ENCODE data around the gene DEGS1. TPM values are rescaled to one million over a fixed set of nuclear protein-coding genes. Genes with fewer than 3 reads are reported as not detected.

DEGS1 gene
- total and polyA plus RNA-seq, 9 donors: 35.7 to 113 (median 47.3) TPM

GRCh38 chr1:224212618-224213061 lies 29.6 kb downstream of the DEGS1 start:
- no peak overlapping the region for H3K27ac ChIP-seq

GRCh38 chr1:224213438-224214119 lies 30.5 kb downstream of the DEGS1 start:
- H3K27ac ChIP-seq: no peak overlapping the region
- intact Hi-C loops (cut with DNase I): no loop called here

More at GRCh38 chr1:224212618-224213061, 29.6 kb downstream of the DEGS1 start:
- DNase-seq: no peak
- Histone ChIP-seq H3K4me3 (no peak overlapping the region), H3K9me3 (no peaks in the 10 kb centered on the region), H3K36me3 (no peaks in the 10 kb centered on the region), H3K4me1 (ENCODE audit: insufficient read depth) (peaks cover 2% of the 10 kb centered on the region), H3K27me3 (no peaks in the 10 kb centered on the region)
- WGBS, 3 donors: 57 to 68% (median 61%) methylated on average over 13 of the region's 13 CpGs
- intact Hi-C loops (cut with DNase I): no loop called here
- TF ChIP-seq EP300 (IDR thresholded peaks at IDR 0.05): no peak
- no peak for TF ChIP-seq CTCF (IDR thresholded peaks at IDR 0.05)
- TF ChIP-seq POLR2A (IDR thresholded peaks at IDR 0.05): no peak

GRCh38 chr1:224216382-224216781 lies 33.3 kb downstream of the DEGS1 start:
- no peak overlapping the region for H3K4me3 ChIP-seq
- H3K4me1 ChIP-seq (ENCODE audit: insufficient read depth): peaks cover under 1% of the 10 kb centered on the region
- 91 to 95% (median 94%) methylated on average over 8 of the region's 8 CpGs for WGBS, 3 donors
- no peaks in the 10 kb centered on the region for H3K9me3 ChIP-seq
- intact Hi-C loops (cut with DNase I): no loop called here
- TF ChIP-seq EP300 (IDR thresholded peaks at IDR 0.05) (no peak), CTCF (IDR thresholded peaks at IDR 0.05) (no peak), POLR2A (IDR thresholded peaks at IDR 0.05) (no peak)
- H3K27ac ChIP-seq: no peak overlapping the region
- H3K36me3 ChIP-seq: no peaks in the 10 kb centered on the region
- DNase-seq: no peak
- H3K27me3 ChIP-seq: no peaks in the 10 kb centered on the region

More at GRCh38 chr1:224213438-224214119, 30.5 kb downstream of the DEGS1 start:
- TF ChIP-seq CTCF (IDR thresholded peaks at IDR 0.05) (no peak), POLR2A (IDR thresholded peaks at IDR 0.05) (no peak), EP300 (IDR thresholded peaks at IDR 0.05) (no peak)
- H3K27me3 ChIP-seq: no peaks in the 10 kb centered on the region
- H3K4me3 ChIP-seq: no peak overlapping the region
- no peaks in the 10 kb centered on the region for H3K36me3 ChIP-seq
- DNase-seq: no peak
- H3K4me1 ChIP-seq (ENCODE audit: insufficient read depth): peaks cover 2% of the 10 kb centered on the region
- H3K9me3 ChIP-seq: no peaks in the 10 kb centered on the region
- 56 to 76% (median 70%) methylated on average over 4 of the region's 4 CpGs for WGBS, 3 donors

GRCh38 chr1:224217655-224218623 lies 34.9 kb downstream of the DEGS1 start:
- no peak for TF ChIP-seq CTCF (IDR thresholded peaks at IDR 0.05)
- TF ChIP-seq EP300 (IDR thresholded peaks at IDR 0.05): no peak
- TF ChIP-seq POLR2A (IDR thresholded peaks at IDR 0.05): no peak
- Histone ChIP-seq H3K4me3 (no peak overlapping the region), H3K4me1 (ENCODE audit: insufficient read depth) (no peaks in the 10 kb centered on the region), H3K27ac (no peak overlapping the region), H3K36me3 (no peaks in the 10 kb centered on the region), H3K9me3 (no peaks in the 10 kb centered on the region), H3K27me3 (no peaks in the 10 kb centered on the region)
- intact Hi-C loops (cut with DNase I): no loop called here
- DNase-seq: no peak
- WGBS, 3 donors: 85 to 88% (median 86%) methylated on average over 11 of the region's 11 CpGs

Data from ovary (tissue), 9 donors.